K562 (cell line): Measurements from ENCODE around the gene ZDHHC11B. TPM values are rescaled to one million over a fixed set of nuclear protein-coding genes. Genes with fewer than 3 reads are reported as not detected.

Source experiments
- ATAC-seq: fragments of 200-7000 bp; cut with Tn5 transposase; 3 replicates; pipeline ENCODE4 v1.9.1; 2020; ENCODE audit warnings: moderate library complexity
- BruUV-seq: library from RNA; stranded (reverse); fragments of 400-500 nt; replicated peaks from 2 replicates; lab custom pipeline; 2021; lab: Mats Ljungman, UMichigan
- CTCF ChIA-PET: fragments of 300-600 bp; formaldehyde crosslinking; extraction: SDS; loops from one replicate; lab custom pipeline; 2021; ENCODE audit warnings: low intra/inter-chr PET ratio; lab: Yijun Ruan, JAX
- POLR2A ChIA-PET: fragments of 300-600, 350-650 bp; sonication (Branson Sonifier 250); formaldehyde crosslinking; extraction: SDS; loops from one replicate; lab custom pipeline; 2021; ENCODE audit warnings: antibody characterized with exemption, inconsistent platforms; lab: Yijun Ruan, JAX
- DNase-seq, 4 experiments: peaks; one replicate each; pipeline versions ENCODE4 v3.0.0 to v3.0.0-alpha.2; 2011 to 2018; ENCODE audit warnings: low spot score in 3 of 4, mixed read lengths in 3 of 4; ENCODE audit errors: extremely low read depth in 1 of 4
- FAIRE-seq: peaks from 2 replicates; lab custom pipeline; 2011; peaks lifted over from hg19 to GRCh38; lab: Jason Lieb, UNC
- H2AFZ ChIP-seq: 2 replicates; pipeline ENCODE4 v1.6.0; 2011; ENCODE audit warnings: low read depth, low read length, control low read depth, inconsistent platforms
- H3K27ac ChIP-seq: fragments of 200-600 bp; 3 replicates; pipeline ENCODE4 v1.8.0; 2011; ENCODE audit warnings: low read depth, mild to moderate bottlenecking, control low read depth, inconsistent platforms, low read length, moderate library complexity, mixed read lengths; ENCODE audit errors: extremely low read depth
- H3K27me3 ChIP-seq, 2 experiments: fragments of 300-600 bp in 1 of 2; 2 replicates in 1 of 2; 3 replicates in 1 of 2; pipeline versions ENCODE4 v1.6.0 to v1.8.0; 2011; ENCODE audit warnings: inconsistent platforms in 2 of 2, low read length in 2 of 2, mild to moderate bottlenecking in 1 of 2, mixed read lengths in 1 of 2, moderate library complexity in 1 of 2; ENCODE audit not compliant: control insufficient read depth in 2 of 2, insufficient read depth in 2 of 2
- H3K36me3 ChIP-seq: fragments of 300-600 bp; 3 replicates; pipeline ENCODE4 v1.8.0; 2011; ENCODE audit warnings: mild to moderate bottlenecking, low read length, inconsistent platforms; ENCODE audit not compliant: control insufficient read depth, insufficient read depth
- H3K4me1 ChIP-seq, 2 experiments: fragments of 200-600 bp in 1 of 2; replicated peaks in 1 of 2; 2 replicates in 1 of 2; 3 replicates in 1 of 2; pipeline versions ENCODE4 v1.5.1 to v1.8.0; 2011; ENCODE audit warnings: inconsistent platforms in 2 of 2, low read length in 2 of 2, mild to moderate bottlenecking in 1 of 2, mixed read lengths in 1 of 2, moderate library complexity in 1 of 2; ENCODE audit not compliant: control insufficient read depth in 2 of 2, insufficient read depth in 2 of 2
- H3K4me2 ChIP-seq: 2 replicates; pipeline ENCODE4 v1.6.1; 2011; ENCODE audit warnings: low read length, control low read depth, inconsistent platforms, mixed read lengths; ENCODE audit not compliant: insufficient read depth
- H3K4me3 ChIP-seq: fragments of 200-600 bp; sonication (generic), shearing (Covaris generic); 2 replicates; pipeline ENCODE4 v1.5.1; 2016; ENCODE audit warnings: control low read depth, inconsistent platforms
- H3K79me2 ChIP-seq: fragments of 200-600 bp; 3 replicates; pipeline ENCODE4 v1.8.0; 2011; ENCODE audit warnings: low read length, inconsistent platforms; ENCODE audit not compliant: control insufficient read depth, insufficient read depth
- H3K9ac ChIP-seq, 2 experiments: 2 replicates each; pipeline versions ENCODE4 v1.6.0 to v1.6.1; 2011; ENCODE audit warnings: low read depth in 2 of 2, low read length in 2 of 2, control low read depth in 1 of 2, inconsistent platforms in 1 of 2, mild to moderate bottlenecking in 1 of 2, mixed read lengths in 1 of 2; ENCODE audit not compliant: insufficient read depth in 1 of 2
- H3K9me1 ChIP-seq: one replicate; pipeline ENCODE4 v1.6.0; 2011; ENCODE audit warnings: inconsistent platforms, mild to moderate bottlenecking, low read length, moderate library complexity; ENCODE audit not compliant: control insufficient read depth, insufficient read depth
- H3K9me3 ChIP-seq: replicated peaks from 2 replicates; pipeline ENCODE4 v1.5.1; 2011; ENCODE audit warnings: low read depth, low read length, inconsistent platforms; ENCODE audit not compliant: control insufficient read depth, insufficient read depth
- H4K20me1 ChIP-seq: replicated peaks from 2 replicates; pipeline ENCODE4 v1.6.1; 2011; ENCODE audit warnings: low read length, inconsistent platforms, mixed read lengths; ENCODE audit not compliant: control insufficient read depth, insufficient read depth
- ATF7 ChIP-seq: fragments of 450-650 bp; IDR thresholded peaks from 2 replicates; pipeline ENCODE4 v1.7.1; 2014; ENCODE audit warnings: mild to moderate bottlenecking, moderate library complexity
- CBX8 ChIP-seq: fragments of 200-600 bp; sonication (generic); IDR thresholded peaks from 2 replicates; pipeline ENCODE4 v1.6.1; 2012; ENCODE audit warnings: borderline replicate concordance, mixed run types, low read depth, mild to moderate bottlenecking, moderate library complexity, mixed read lengths, low read length, control low read depth, inconsistent platforms; ENCODE audit not compliant: poor library complexity, severe bottlenecking; ENCODE audit errors: extremely low read depth
- GTF2E2 ChIP-seq: fragments of 200-800 bp; sonication (Bioruptor generic); IDR thresholded peaks from 2 replicates; pipeline ENCODE4 v1.6.1; 2016; ENCODE audit warnings: missing genetic modification characterization, missing compliant biosample characterization
- HDAC8 ChIP-seq: fragments of 450-650 bp; IDR thresholded peaks from 2 replicates; pipeline ENCODE4 v1.6.1; 2016; ENCODE audit warnings: mild to moderate bottlenecking, missing genetic modification characterization, moderate library complexity, missing compliant biosample characterization
- JUNB ChIP-seq: fragments of 450-650 bp; formaldehyde crosslinking; conservative IDR thresholded peaks from 2 replicates; pipeline ENCODE4 v1.4.0; 2020; ENCODE audit warnings: mild to moderate bottlenecking
- KAT7 ChIP-seq: sonication (generic); formaldehyde crosslinking; IDR thresholded peaks from 2 replicates; pipeline ENCODE4 v1.8.0; 2022; ENCODE audit warnings: missing genetic modification reagents, mild to moderate bottlenecking, borderline replicate concordance
- NFYB ChIP-seq: IDR thresholded peaks from 2 replicates; pipeline ENCODE4 v1.6.1; 2011; ENCODE audit warnings: mild to moderate bottlenecking, moderate library complexity; ENCODE audit not compliant: insufficient read length; ENCODE audit errors: extremely low read depth
- NONO ChIP-seq, 2 experiments: fragments of 200-400 bp in 1 of 2; fragments of 450-650 bp in 1 of 2; formaldehyde crosslinking in 1 of 2; IDR thresholded peaks; 2 replicates each; pipeline ENCODE4 v1.6.1; 2017; ENCODE audit warnings: low read depth in 2 of 2, mild to moderate bottlenecking in 2 of 2, moderate library complexity in 2 of 2, low read length in 1 of 2
- SNRNP70 ChIP-seq: fragments of 200-400 bp; formaldehyde crosslinking; optimal IDR thresholded peaks from 2 replicates; pipeline ENCODE3; 2017; ENCODE audit warnings: low read depth, low read length
- TAL1 ChIP-seq: fragments of 450-650 bp; IDR thresholded peaks from 2 replicates; pipeline ENCODE4 v1.6.1; 2016; ENCODE audit warnings: mild to moderate bottlenecking
- YY1 ChIP-seq, 3 experiments: IDR thresholded peaks; 2 replicates each; pipeline ENCODE4 v1.6.1; 2011; ENCODE audit warnings: low read length in 2 of 3, mild to moderate bottlenecking in 2 of 3, moderate library complexity in 2 of 3, borderline replicate concordance in 1 of 3, control low read depth in 1 of 3, low read depth in 1 of 3; ENCODE audit not compliant: insufficient read depth in 3 of 3, insufficient replicate concordance in 2 of 3, control insufficient read depth in 1 of 3, insufficient read length in 1 of 3; ENCODE audit errors: extremely low read depth in 1 of 3
- WGBS: fragments of 100-300 bp; shearing (Covaris generic); methylation state at CpG from one replicate; pipeline ENCODE4 v1.1.6; 2016; ENCODE audit warnings: low coverage, mixed read lengths; ENCODE audit not compliant: insufficient coverage; ENCODE audit errors: missing lambda C conversion rate; 5-methylcytosine and 5-hydroxymethylcytosine counted together
- in situ Hi-C: fragments of 300-500 bp; cut with MboI; formaldehyde crosslinking; loops from 4 replicates; pipeline ENCODE4 v1.15.0; 2018; ENCODE audit warnings: inconsistent platforms, mixed read lengths
- intact Hi-C: fragments of 100-400 bp; cut with micrococcal nuclease; formaldehyde crosslinking; loops from 2 replicates; pipeline ENCODE4 v1.14.2; 2022
- polyA plus RNA-seq, 8 experiments: library from polyadenylated mRNA; depleted of rRNA in 4 of 8; stranded (reverse) in 5 of 8; unstranded in 3 of 8; fragments of >200 nt; fragmentation: Nextera tagmentation in 2 of 8; fragmentation: Illumina TruSeq in 1 of 8; extraction: Ambion mirVana in 2 of 8; extraction: Trizol in 1 of 8; gene quantifications; 2 replicates each; pipeline versions ENCODE4 v1.2.1 to v1.2.3, GENCODE V29; 2011 to 2014; ENCODE audit warnings: inconsistent platforms in 1 of 8, missing spikeins in 1 of 8
- total RNA-seq, 7 experiments: library from RNA; depleted of rRNA in 6 of 7; stranded (reverse); fragments of >200 nt in 6 of 7; fragmentation: Illumina TruSeq in 2 of 7; extraction: Trizol in 2 of 7; gene quantifications; 2 replicates each; pipeline versions ENCODE4 v1.2.1 to v1.2.3, GENCODE V29; 2011 to 2021; ENCODE audit warnings: low replicate concordance in 1 of 7
- TF ChIP-seq, protein P1 (sequence below): fragments of 250-450 bp; sonication (Bioruptor Pico); IDR thresholded peaks from 2 replicates; pipeline ENCODE4 v1.4.0; 2020

ZDHHC11B gene
- total and polyA plus RNA-seq, 9 of the 15 experiments (the other 6 are each of a cell fraction or from before 2014, with no cell fraction given) = 0.03 to 0.23 (median 0.15) TPM; not detected in 3

DNA sequence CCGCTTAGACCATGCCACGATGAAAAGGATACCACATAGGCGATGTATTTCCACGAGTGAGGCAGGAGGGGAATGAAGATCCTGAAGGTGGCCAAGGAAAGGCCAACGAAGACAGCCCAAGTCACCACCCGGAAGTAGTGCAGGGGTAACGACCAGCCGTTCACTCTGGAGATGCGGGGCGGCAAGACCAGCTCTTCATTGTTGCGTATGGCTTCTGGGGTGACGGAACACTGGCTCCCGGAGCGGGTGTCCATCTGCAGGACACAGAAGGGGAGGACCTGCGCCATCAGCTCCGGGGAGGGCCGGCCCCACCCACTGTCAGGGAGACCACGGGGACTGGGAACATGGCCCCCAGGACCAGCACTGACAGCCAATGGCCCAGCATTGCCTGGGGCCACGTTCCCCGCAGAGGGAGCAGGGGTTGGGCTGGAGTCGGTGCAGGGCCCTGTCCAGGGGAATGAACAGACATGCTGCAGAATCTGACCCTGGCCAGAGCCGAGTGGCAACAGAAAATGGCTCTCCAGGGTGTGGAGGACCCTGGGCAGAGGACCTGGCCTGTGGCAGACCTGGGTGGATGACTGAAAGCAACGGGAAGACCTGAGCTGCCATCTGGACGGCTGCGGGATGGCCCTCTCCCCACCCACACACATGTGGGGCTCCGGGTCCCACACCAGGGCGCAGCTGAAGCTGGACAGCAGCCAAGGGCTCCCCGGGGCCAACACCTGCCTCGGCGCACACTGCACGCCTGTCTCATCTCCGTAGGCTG lies 17.7 kb downstream of the ZDHHC11B start (continued):
- TF ChIP-seq HDAC8 (tag) = no peak
- TF ChIP-seq JUNB (CRISPR knock-in tag) = no peak
- no peak for TF ChIP-seq KAT7 (CRISPR knock-in tag)

DNA sequence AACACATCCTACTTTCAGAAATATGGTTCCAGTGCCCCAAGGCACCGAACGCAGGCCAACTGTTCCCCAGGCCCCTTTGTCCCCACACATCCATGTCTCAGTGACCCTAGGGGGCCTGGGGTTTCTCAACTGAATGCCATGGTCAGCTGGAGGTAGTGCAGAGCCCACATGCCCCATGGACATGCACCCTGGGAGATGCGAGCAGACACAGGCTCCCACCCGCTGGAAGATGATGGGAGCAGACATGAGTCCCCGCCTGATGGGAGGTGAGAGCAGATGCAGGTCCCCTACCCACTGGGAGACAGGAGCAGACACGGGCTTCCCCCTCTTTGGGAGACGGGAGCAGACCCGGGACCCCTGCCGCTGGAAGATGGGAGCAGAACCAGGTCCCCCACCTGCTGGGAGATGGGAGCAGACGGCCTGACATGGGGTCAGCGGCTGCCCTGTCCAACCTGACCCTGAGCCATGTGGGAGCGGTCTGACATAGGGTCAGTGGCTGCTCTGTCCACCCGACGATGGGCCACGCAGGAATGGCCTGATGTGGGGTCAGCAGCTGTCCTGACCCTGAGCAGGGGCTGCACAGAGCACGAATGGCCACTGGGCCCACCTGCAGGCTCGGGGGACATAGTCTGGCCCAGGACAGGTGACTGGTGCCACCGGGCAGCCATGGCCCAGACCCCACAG lies 18.4 kb downstream of the ZDHHC11B start:
- 5% methylated on average over 18 of the region's 18 CpGs for WGBS
- H3K4me3 ChIP-seq = no peak overlapping the region
- no TSS peak for BruUV-seq
- in situ Hi-C loops = no loop called here
- H3K9me3 ChIP-seq = no peaks in the 10 kb centered on the region
- DNase-seq (peak in 1 of 4 experiments; percentile 8), ATAC-seq (no peak), FAIRE-seq (no peak)
- H4K20me1 ChIP-seq = no peaks in the 10 kb centered on the region; the same call in 1 of the 2 replicates
- no peaks in the 10 kb centered on the region for H3K9me1 ChIP-seq
- peaks cover 0 to 18% of the 10 kb centered on the region in 2 experiments; a peak in 1 of 5 replicates for H3K4me1 ChIP-seq
- no peak overlapping the region for H3K27ac ChIP-seq
- H3K4me2 ChIP-seq = no peak overlapping the region
- peaks cover 4 to 41% of the 10 kb centered on the region in 2 experiments; a peak in 4 of 5 replicates for H3K27me3 ChIP-seq
- ChIA-PET POLR2A (no interaction called here), CTCF (no interaction called here)
- no peak overlapping the region; a peak in 1 of 4 replicates for H3K9ac ChIP-seq
- intact Hi-C loops = no loop called here
- H3K36me3 ChIP-seq = no peaks in the 10 kb centered on the region
- H2AFZ ChIP-seq = no peak overlapping the region
- H3K79me2 ChIP-seq = no peaks in the 10 kb centered on the region
- TF ChIP-seq NFYB = no peak
- no peak for TF ChIP-seq YY1 (IDR thresholded peaks at IDR 0.05; ENCODE audit: borderline replicate concordance in 1 of 3, control insufficient read depth in 1 of 3, extremely low read depth in 1 of 3, insufficient read depth in 3 of 3, insufficient read length in 1 of 3, insufficient replicate concordance in 2 of 3, low read depth in 1 of 3, low read length in 2 of 3)
- TF ChIP-seq GTF2E2 = no peak
- no peak for TF ChIP-seq CBX8
- TF ChIP-seq NONO (IDR thresholded peaks at IDR 0.05; ENCODE audit: low read depth in 2 of 2, low read length in 1 of 2) = no peak
- TF ChIP-seq, protein P1, sequence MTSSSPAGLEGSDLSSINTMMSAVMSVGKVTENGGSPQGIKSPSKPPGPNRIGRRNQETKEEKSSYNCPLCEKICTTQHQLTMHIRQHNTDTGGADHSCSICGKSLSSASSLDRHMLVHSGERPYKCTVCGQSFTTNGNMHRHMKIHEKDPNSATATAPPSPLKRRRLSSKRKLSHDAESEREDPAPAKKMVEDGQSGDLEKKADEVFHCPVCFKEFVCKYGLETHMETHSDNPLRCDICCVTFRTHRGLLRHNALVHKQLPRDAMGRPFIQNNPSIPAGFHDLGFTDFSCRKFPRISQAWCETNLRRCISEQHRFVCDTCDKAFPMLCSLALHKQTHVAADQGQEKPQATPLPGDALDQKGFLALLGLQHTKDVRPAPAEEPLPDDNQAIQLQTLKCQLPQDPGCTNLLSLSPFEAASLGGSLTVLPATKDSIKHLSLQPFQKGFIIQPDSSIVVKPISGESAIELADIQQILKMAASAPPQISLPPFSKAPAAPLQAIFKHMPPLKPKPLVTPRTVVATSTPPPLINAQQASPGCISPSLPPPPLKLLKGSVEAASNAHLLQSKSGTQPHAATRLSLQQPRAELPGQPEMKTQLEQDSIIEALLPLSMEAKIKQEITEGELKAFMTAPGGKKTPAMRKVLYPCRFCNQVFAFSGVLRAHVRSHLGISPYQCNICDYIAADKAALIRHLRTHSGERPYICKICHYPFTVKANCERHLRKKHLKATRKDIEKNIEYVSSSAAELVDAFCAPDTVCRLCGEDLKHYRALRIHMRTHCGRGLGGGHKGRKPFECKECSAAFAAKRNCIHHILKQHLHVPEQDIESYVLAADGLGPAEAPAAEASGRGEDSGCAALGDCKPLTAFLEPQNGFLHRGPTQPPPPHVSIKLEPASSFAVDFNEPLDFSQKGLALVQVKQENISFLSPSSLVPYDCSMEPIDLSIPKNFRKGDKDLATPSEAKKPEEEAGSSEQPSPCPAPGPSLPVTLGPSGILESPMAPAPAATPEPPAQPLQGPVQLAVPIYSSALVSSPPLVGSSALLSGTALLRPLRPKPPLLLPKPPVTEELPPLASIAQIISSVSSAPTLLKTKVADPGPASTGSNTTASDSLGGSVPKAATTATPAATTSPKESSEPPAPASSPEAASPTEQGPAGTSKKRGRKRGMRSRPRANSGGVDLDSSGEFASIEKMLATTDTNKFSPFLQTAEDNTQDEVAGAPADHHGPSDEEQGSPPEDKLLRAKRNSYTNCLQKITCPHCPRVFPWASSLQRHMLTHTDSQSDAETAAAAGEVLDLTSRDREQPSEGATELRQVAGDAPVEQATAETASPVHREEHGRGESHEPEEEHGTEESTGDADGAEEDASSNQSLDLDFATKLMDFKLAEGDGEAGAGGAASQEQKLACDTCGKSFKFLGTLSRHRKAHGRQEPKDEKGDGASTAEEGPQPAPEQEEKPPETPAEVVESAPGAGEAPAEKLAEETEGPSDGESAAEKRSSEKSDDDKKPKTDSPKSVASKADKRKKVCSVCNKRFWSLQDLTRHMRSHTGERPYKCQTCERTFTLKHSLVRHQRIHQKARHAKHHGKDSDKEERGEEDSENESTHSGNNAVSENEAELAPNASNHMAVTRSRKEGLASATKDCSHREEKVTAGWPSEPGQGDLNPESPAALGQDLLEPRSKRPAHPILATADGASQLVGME (CRISPR knock-in tag) = no peak
- no peak for TF ChIP-seq ATF7
- TF ChIP-seq TAL1 = no peak
- no peak for TF ChIP-seq SNRNP70
